ENCODE measurements around the gene EWSR1. TPM values are rescaled to one million over a fixed set of nuclear protein-coding genes. Genes with fewer than 3 reads are reported as not detected.

Gene EWSR1
- polyA plus RNA-seq, 3 donors: 81.2 to 280 (median 136) TPM

GRCh38 chr22:29337631-29338284 is 69.7 kb downstream of the EWSR1 start:
- Histone ChIP-seq H3K9ac (ENCODE audit: insufficient read depth, low read length, poor library complexity, severe bottlenecking) (no peak overlapping the region), H3K79me2 (ENCODE audit: insufficient read depth, low read length) (no peaks in the 10 kb centered on the region), H2AFZ (ENCODE audit: insufficient read depth, low read depth, low read length, poor library complexity, severe bottlenecking) (no peak overlapping the region), H3K4me3 (replicated peaks in 1 of 3; ENCODE audit: low read depth in 2 of 3, low read length in 3 of 3) (no peak overlapping the region), H3K4me1 (ENCODE audit: control insufficient read depth in 1 of 2, insufficient read depth in 2 of 2, low read length in 2 of 2) (no peaks in the 10 kb centered on the region), H3K4me2 (replicated peaks; ENCODE audit: extremely low read depth, low read length, poor library complexity, severe bottlenecking) (no peak overlapping the region), H3K9me3 (replicated peaks in 1 of 2; ENCODE audit: control insufficient read depth in 1 of 2, insufficient read depth in 1 of 2, low read length in 2 of 2) (no peaks in the 10 kb centered on the region), H4K20me1 (ENCODE audit: insufficient read depth, low read length) (peaks cover 47% of the 10 kb centered on the region), H3K27ac (ENCODE audit: low read depth in 1 of 2, low read length in 2 of 2) (peak overlapping the region in 1 of 2 donors; percentile 41), H3K27me3 (ENCODE audit: control insufficient read depth in 2 of 2, insufficient read depth in 2 of 2, low read length in 2 of 2) (no peaks in the 10 kb centered on the region), H3K36me3 (replicated peaks in 1 of 2; ENCODE audit: control insufficient read depth in 1 of 2, insufficient read depth in 2 of 2, low read length in 2 of 2) (peaks cover 98 to 100% of the 10 kb centered on the region in 2 donors)
- peaks cover 87 to 97% of the 10 kb centered on the region in 2 donors for H3K36me3 Mint-ChIP-seq
- intact Hi-C loops (cut with micrococcal nuclease): no loop called here
- H3K27me3 Mint-ChIP-seq (ENCODE audit: low read depth in 3 of 3): peaks cover 0 to 1% (median 0%) of the 10 kb centered on the region in 3 donors
- DNase-seq: no peak
- no peaks in the 10 kb centered on the region for H3K4me1 Mint-ChIP-seq
- H3K27ac Mint-ChIP-seq: peak overlapping the region in 4 of 7 donors; percentile 9 to 37 (median 24)
- 95% methylated on average over 10 of the region's 12 CpGs for WGBS (ENCODE audit: insufficient coverage)
- TF ChIP-seq CTCF (IDR thresholded peaks at IDR 0.05): no peak
- no peaks in the 10 kb centered on the region for H3K9me3 Mint-ChIP-seq
- H3K4me3 Mint-ChIP-seq: no peak overlapping the region

- Histone ChIP-seq H3K9ac (ENCODE audit: insufficient read depth, low read length, poor library complexity, severe bottlenecking) (no peak overlapping the region), H3K36me3 (replicated peaks in 1 of 2; ENCODE audit: control insufficient read depth in 1 of 2, insufficient read depth in 2 of 2, low read length in 2 of 2) (peaks cover 98 to 100% of the 10 kb centered on the region in 2 donors), H3K4me1 (ENCODE audit: control insufficient read depth in 1 of 2, insufficient read depth in 2 of 2, low read length in 2 of 2) (no peaks in the 10 kb centered on the region), H3K27ac (ENCODE audit: low read depth in 1 of 2, low read length in 2 of 2) (no peak overlapping the region), H3K4me3 (replicated peaks in 1 of 3; ENCODE audit: low read depth in 2 of 3, low read length in 3 of 3) (no peak overlapping the region), H4K20me1 (ENCODE audit: insufficient read depth, low read length) (peaks cover 48% of the 10 kb centered on the region), H3K79me2 (ENCODE audit: insufficient read depth, low read length) (no peaks in the 10 kb centered on the region), H2AFZ (ENCODE audit: insufficient read depth, low read depth, low read length, poor library complexity, severe bottlenecking) (no peak overlapping the region), H3K4me2 (replicated peaks; ENCODE audit: extremely low read depth, low read length, poor library complexity, severe bottlenecking) (no peak overlapping the region), H3K27me3 (ENCODE audit: control insufficient read depth in 2 of 2, insufficient read depth in 2 of 2, low read length in 2 of 2) (no peaks in the 10 kb centered on the region), H3K9me3 (replicated peaks in 1 of 2; ENCODE audit: control insufficient read depth in 1 of 2, insufficient read depth in 1 of 2, low read length in 2 of 2) (no peaks in the 10 kb centered on the region)
- H3K4me1 Mint-ChIP-seq: no peaks in the 10 kb centered on the region
- no peak overlapping the region for H3K4me3 Mint-ChIP-seq
- intact Hi-C loops (cut with micrococcal nuclease): no loop called here
- H3K36me3 Mint-ChIP-seq: peaks cover 90 to 100% of the 10 kb centered on the region in 2 donors
- TF ChIP-seq CTCF (IDR thresholded peaks at IDR 0.05): no peak
- DNase-seq: no peak
- peak overlapping the region in 3 of 7 donors; percentile 7 to 42 (median 21) for H3K27ac Mint-ChIP-seq
- 94% methylated on average over 3 of the region's 6 CpGs for WGBS (ENCODE audit: insufficient coverage)
- H3K27me3 Mint-ChIP-seq (ENCODE audit: low read depth in 3 of 3): peaks cover 0 to 3% (median 0%) of the 10 kb centered on the region in 3 donors
- no peaks in the 10 kb centered on the region for H3K9me3 Mint-ChIP-seq
These were observed 70.3 kb downstream of the EWSR1 start for GRCh38 chr22:29338398-29338797.
